Calu3 (cell line): Measurements from ENCODE around the gene RFX7. TPM values are rescaled to one million over a fixed set of nuclear protein-coding genes. Genes with fewer than 3 reads are reported as not detected.
A peak's percentile ranks its signal among the peaks of the same experiment; 100 is the strongest.

Source experiments
- Bru-seq: library from RNA; stranded (reverse); fragments of 400-500 nt; gene quantifications from one replicate; lab custom pipeline; 2021; lab: Mats Ljungman, UMichigan
- BruChase-seq, 2 experiments: library from RNA; stranded (reverse); fragments of 400-500 nt; gene quantifications; one replicate each; lab custom pipeline; 2021; lab: Mats Ljungman, UMichigan
- BruUV-seq: library from RNA; stranded (reverse); fragments of 400-500 nt; replicated peaks from 2 replicates; lab custom pipeline; 2021; lab: Mats Ljungman, UMichigan
- CTCF ChIA-PET: fragments of 300-600 bp; sonication (Branson Sonifier 250); formaldehyde crosslinking; loops from one replicate; lab custom pipeline; 2022; ENCODE audit warnings: antibody characterized with exemption; lab: Charles Lee
- DNase-seq: peaks from one replicate; pipeline ENCODE4 v3.0.0; 2022
- H3K27ac Mint-ChIP-seq: one replicate; pipeline ENCODE4 v1.8.0; 2022; ENCODE audit warnings: mixed read lengths; ENCODE audit not compliant: unreplicated experiment
- H3K27me3 Mint-ChIP-seq: one replicate; pipeline ENCODE4 v1.8.0; 2022; ENCODE audit warnings: mixed read lengths; ENCODE audit not compliant: unreplicated experiment
- H3K36me3 Mint-ChIP-seq: one replicate; pipeline ENCODE4 v1.8.0; 2022; ENCODE audit warnings: mild to moderate bottlenecking, moderate library complexity, mixed read lengths; ENCODE audit not compliant: insufficient read depth, unreplicated experiment
- H3K4me1 Mint-ChIP-seq: one replicate; pipeline ENCODE4 v1.8.0; 2022; ENCODE audit warnings: mild to moderate bottlenecking, low read depth, mixed read lengths; ENCODE audit not compliant: unreplicated experiment
- H3K4me3 Mint-ChIP-seq: one replicate; pipeline ENCODE4 v1.8.0; 2022; ENCODE audit warnings: mild to moderate bottlenecking, low read depth, moderate library complexity, mixed read lengths; ENCODE audit not compliant: unreplicated experiment
- H3K9me3 Mint-ChIP-seq: one replicate; pipeline ENCODE4 v1.8.0; 2022; ENCODE audit warnings: low read depth, mixed read lengths; ENCODE audit not compliant: unreplicated experiment
- CTCF ChIP-seq: fragments of 200-600 bp; IDR thresholded peaks from one replicate; pipeline ENCODE4 v1.8.0; 2022; ENCODE audit warnings: antibody characterized with exemption; ENCODE audit not compliant: unreplicated experiment
- intact Hi-C: fragments of 100-400 bp; cut with micrococcal nuclease; formaldehyde crosslinking; loops from one replicate; pipeline ENCODE4 v1.10.0; 2022; ENCODE audit not compliant: unreplicated experiment
- long read RNA-seq: library from polyadenylated mRNA; stranded (forward); transcript quantifications from one replicate; pipeline ENCODE4 v2.0.0, GENCODE V29; 2022
- total RNA-seq: library from RNA; stranded (reverse); gene quantifications from 2 replicates; pipeline ENCODE4 v1.2.3, GENCODE V29; 2022

The RFX7 gene
- total RNA-seq: 28.3 and 31.4 TPM in 2 replicates
- percentile 92 among the genes with signal in this experiment for Bru-seq, nascent RNA
- BruChase-seq, experiment 1, labeled RNA remaining after a 6-hour chase: percentile 75 among the genes with signal in this experiment
- BruChase-seq, experiment 2, labeled RNA remaining after a 2-hour chase: percentile 83 among the genes with signal in this experiment
- long read RNA-seq, partial matches to known transcripts: 1 of 13 reads
- long read RNA-seq, other reads (novel, unspliced or antisense): 12 of 13 reads

GRCh38 chr15:56243163-56244037 lies at the start of gene RFX7:
Gene RFX7, minus strand, starts transcription at chr15:56243879. Its CDS starts 594 bp downstream, at chr15:56243285.
- no TSS peak for BruUV-seq
- TF ChIP-seq CTCF: no peak
- Mint-ChIP-seq H3K27me3 (no peaks in the 10 kb centered on the region), H3K9me3 (no peaks in the 10 kb centered on the region), H3K36me3 (peaks cover 25% of the 10 kb centered on the region), H3K27ac (peak within 1 kb of the TSS; percentile 78), H3K4me3 (peak within 1 kb of the TSS; percentile 87), H3K4me1 (peaks cover 34% of the 10 kb centered on the region)
- intact Hi-C loops: loop anchor here (2.0 to 5.0 kb wide), 2 partner anchors 124 to 201 kb away; partner anchors contain the start of gene TEX9
- CTCF ChIA-PET: no interaction called here
- DNase-seq: peak; percentile 92

- Mint-ChIP-seq H3K9me3 (no peaks in the 10 kb centered on the region), H3K36me3 (no peaks in the 10 kb centered on the region), H3K4me3 (no peak overlapping the region), H3K4me1 (no peaks in the 10 kb centered on the region), H3K27ac (no peak overlapping the region), H3K27me3 (no peaks in the 10 kb centered on the region)
- DNase-seq: no peak
- BruUV-seq: no TSS peak
- intact Hi-C loops: no loop called here
- TF ChIP-seq CTCF: no peak
- CTCF ChIA-PET: interaction anchor here (1.2 kb wide), 1 partner anchor 65 kb away, joined by 3 read pairs; no protein-coding TSS in a partner anchor
These were observed 49.1 kb upstream of the RFX7 start for GRCh38 chr15:56292546-56293316.

GRCh38 chr15:56291741-56292140 lies 48.1 kb upstream of the RFX7 start:
- H3K9me3 Mint-ChIP-seq: no peaks in the 10 kb centered on the region
- no peaks in the 10 kb centered on the region for H3K4me1 Mint-ChIP-seq
- no peaks in the 10 kb centered on the region for H3K36me3 Mint-ChIP-seq
- no peak overlapping the region for H3K27ac Mint-ChIP-seq
- H3K27me3 Mint-ChIP-seq: no peaks in the 10 kb centered on the region
- intact Hi-C loops: no loop called here
- no peak for DNase-seq
- H3K4me3 Mint-ChIP-seq: no peak overlapping the region
- no peak for TF ChIP-seq CTCF
- BruUV-seq: no TSS peak
- CTCF ChIA-PET: no interaction called here

GRCh38 chr15:56286213-56286612 lies 42.5 kb upstream of the RFX7 start:
- intact Hi-C loops: no loop called here
- Mint-ChIP-seq H3K36me3 (no peaks in the 10 kb centered on the region), H3K4me1 (no peaks in the 10 kb centered on the region), H3K9me3 (no peaks in the 10 kb centered on the region), H3K27ac (no peak overlapping the region), H3K27me3 (no peaks in the 10 kb centered on the region), H3K4me3 (no peak overlapping the region)
- peak; percentile 75 for TF ChIP-seq CTCF
- no TSS peak for BruUV-seq
- DNase-seq: peak; percentile 50
- CTCF ChIA-PET: interaction anchor here (0.8 kb wide), 1 partner anchor 8 kb away, joined by 3 read pairs; no protein-coding TSS in a partner anchor
